Gastroesophageal sphincter (tissue), 4 donors: ENCODE results near the gene DGKI. TPM values are rescaled to one million over a fixed set of nuclear protein-coding genes. Genes with fewer than 3 reads are reported as not detected.

ENCODE experiments used
- ATAC-seq: fragments of 150-250 bp; one replicate; pipeline ENCODE4 v1.9.1; 2016; ENCODE audit warnings: mild to moderate bottlenecking, moderate library complexity
- H3K27ac ChIP-seq, 4 donors: fragments of 200-600 bp; sonication (generic) in 3 of 4; 1 replicate in 3 of 4; 2 replicates in 1 of 4; pipeline ENCODE4 v1.5.1; 2016 to 2019
- H3K27me3 ChIP-seq: fragments of 200-600 bp; sonication (generic); one replicate; pipeline ENCODE4 v1.5.1; 2019
- H3K36me3 ChIP-seq, 2 donors: fragments of 200-600 bp; sonication (generic); one replicate each; pipeline ENCODE4 v1.5.1; 2019; ENCODE audit warnings: control low read depth in 1 of 2
- H3K4me1 ChIP-seq, 3 donors: fragments of 200-600 bp; sonication (generic); 1 replicate in 2 of 3; 2 replicates in 1 of 3; pipeline ENCODE4 v1.5.1; 2016 to 2019; ENCODE audit warnings: control low read depth in 2 of 3
- H3K4me3 ChIP-seq, 2 donors: fragments of 200-600 bp; sonication (generic); one replicate each; pipeline ENCODE4 v1.5.1; 2019; ENCODE audit warnings: mild to moderate bottlenecking in 1 of 2, moderate library complexity in 1 of 2
- H3K9me3 ChIP-seq, 3 donors: fragments of 200-600 bp; sonication (generic); one replicate each; pipeline ENCODE4 v1.5.1; 2017 to 2019; ENCODE audit warnings: control low read depth in 2 of 3
- CTCF ChIP-seq, 4 experiments: fragments of 200-600 bp in 2 of 4; fragments of 450-650 bp in 2 of 4; sonication (generic) in 1 of 4; IDR thresholded peaks; one replicate each; pipeline ENCODE4 v1.5.1; 2017 to 2019; ENCODE audit warnings: antibody characterized with exemption in 4 of 4, mild to moderate bottlenecking in 2 of 4, moderate library complexity in 2 of 4
- EP300 ChIP-seq: sonication (generic); formaldehyde crosslinking; IDR thresholded peaks from one replicate; pipeline ENCODE4 v1.6.1; 2017; ENCODE audit warnings: antibody characterized with exemption, mild to moderate bottlenecking
- POLR2A ChIP-seq, 2 donors: fragments of 450-650 bp; IDR thresholded peaks; one replicate each; pipeline ENCODE4 v1.6.1; 2017; ENCODE audit warnings: antibody characterized with exemption in 2 of 2, mild to moderate bottlenecking in 2 of 2, moderate library complexity in 1 of 2
- POLR2AphosphoS5 ChIP-seq: sonication (generic); formaldehyde crosslinking; IDR thresholded peaks from one replicate; pipeline ENCODE4 v1.6.1; 2017; ENCODE audit warnings: antibody characterized with exemption
- WGBS, 2 donors: methylation state at CpG; one replicate each; pipeline ENCODE4 v1.1.5; 2018; ENCODE audit warnings: low coverage in 1 of 2; 5-methylcytosine and 5-hydroxymethylcytosine counted together
- small RNA-seq, 4 donors: library from RNA; depleted of rRNA; stranded (forward); fragments of <200 nt; gene quantifications; one replicate each; pipeline ENCODE3, GENCODE V24; 2016
- total RNA-seq, 4 donors: library from RNA; depleted of rRNA; stranded (reverse); fragments of >200 nt; gene quantifications; one replicate each; pipeline ENCODE4 v1.1.0, GENCODE V29; 2016

DGKI gene
- total RNA-seq, 4 donors from 2014 or later, result 0.27 to 4.8 (median 3.2) TPM

- Histone ChIP-seq H3K27ac (no peak overlapping the region), H3K4me1 (peaks cover 0 to 4% (median 0%) of the 10 kb centered on the region in 3 donors), H3K4me3 (no peak overlapping the region), H3K27me3 (no peaks in the 10 kb centered on the region), H3K36me3 (no peaks in the 10 kb centered on the region), H3K9me3 (no peaks in the 10 kb centered on the region)
- 75 to 78% methylated on average over 2 of the region's 2 CpGs for WGBS, 2 donors
- no peak for TF ChIP-seq CTCF (IDR thresholded peaks at IDR 0.05)
- TF ChIP-seq POLR2A (IDR thresholded peaks at IDR 0.05), result no peak
- TF ChIP-seq EP300, result no peak
- TF ChIP-seq POLR2AphosphoS5, result no peak
- ATAC-seq, result no peak
Measured at GRCh38 chr7:137337902-137338301, 508.9 kb downstream of the DGKI start.

GRCh38 chr7:137335814-137336213 is 511.0 kb downstream of the DGKI start:
- Histone ChIP-seq H3K9me3 (no peaks in the 10 kb centered on the region), H3K27ac (no peak overlapping the region), H3K36me3 (no peaks in the 10 kb centered on the region), H3K4me1 (no peaks in the 10 kb centered on the region), H3K27me3 (no peaks in the 10 kb centered on the region), H3K4me3 (no peak overlapping the region)
- WGBS, 2 donors, result 89 to 92% methylated on average over 3 to 4 of the region's 4 CpGs
- no peak for ATAC-seq
- TF ChIP-seq POLR2AphosphoS5 (no peak), CTCF (IDR thresholded peaks at IDR 0.05) (no peak), EP300 (no peak), POLR2A (IDR thresholded peaks at IDR 0.05) (no peak)

GRCh38 chr7:137331378-137331777 is 515.4 kb downstream of the DGKI start:
- TF ChIP-seq EP300 (no peak), POLR2A (IDR thresholded peaks at IDR 0.05) (no peak), POLR2AphosphoS5 (no peak), CTCF (IDR thresholded peaks at IDR 0.05) (no peak)
- no peaks in the 10 kb centered on the region for H3K9me3 ChIP-seq
- no peaks in the 10 kb centered on the region for H3K36me3 ChIP-seq
- WGBS, 2 donors, result 73% methylated on average over 8 of the region's 8 CpGs
- H3K27me3 ChIP-seq, result no peaks in the 10 kb centered on the region
- H3K4me1 ChIP-seq, result no peaks in the 10 kb centered on the region
- no peak for ATAC-seq
- no peak overlapping the region for H3K4me3 ChIP-seq
- H3K27ac ChIP-seq, result no peak overlapping the region

Small RNA genes lying within 50 kb of the gene (small RNA-seq; reads per million reads assigned to genes)
- 0 reads per million in 4 donors for gene AC090498.1

Other genes with a start within 250 kb of the DGKI start
- 10 to 100 TPM; 33.1 to 59.1 (median 43.3) TPM for gene CREB3L2, start 155.1 kb upstream of the DGKI start, total RNA-seq
- gene AKR1D1, start 229.5 kb upstream of the DGKI start, total RNA-seq, result not detected